Right hindlimb (tissue), 1 donor: ENCODE measurements around the gene ENDOD1.

Experiments
- DNase-seq: peaks from one replicate; pipeline ENCODE4 v3.0.0-alpha.2; 2018

Gene ENDOD1

GRCh38 chr11:95076981-95077380 lies 12.7 kb upstream of the ENDOD1 start:
- no peak for DNase-seq

DNA sequence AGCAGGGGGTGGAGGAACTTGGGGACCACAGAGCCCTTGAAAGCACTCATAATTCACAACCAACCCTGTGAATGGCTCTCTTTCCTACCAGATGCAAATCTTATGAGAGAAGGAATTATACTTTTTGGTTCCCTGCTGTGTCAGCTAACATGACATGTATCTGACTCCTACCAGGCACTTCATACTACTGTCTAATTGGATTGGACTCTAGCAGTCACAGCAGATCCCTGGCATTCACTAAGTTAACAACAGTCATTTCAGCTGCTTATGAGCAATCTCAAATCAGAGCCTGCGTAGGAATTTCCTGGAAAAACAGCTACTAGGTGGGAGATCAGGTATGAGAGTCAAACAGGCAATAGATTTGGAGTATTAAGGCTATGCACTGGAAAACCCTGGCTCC lies 11.1 kb upstream of the ENDOD1 start:
- DNase-seq, result no peak

DNA sequence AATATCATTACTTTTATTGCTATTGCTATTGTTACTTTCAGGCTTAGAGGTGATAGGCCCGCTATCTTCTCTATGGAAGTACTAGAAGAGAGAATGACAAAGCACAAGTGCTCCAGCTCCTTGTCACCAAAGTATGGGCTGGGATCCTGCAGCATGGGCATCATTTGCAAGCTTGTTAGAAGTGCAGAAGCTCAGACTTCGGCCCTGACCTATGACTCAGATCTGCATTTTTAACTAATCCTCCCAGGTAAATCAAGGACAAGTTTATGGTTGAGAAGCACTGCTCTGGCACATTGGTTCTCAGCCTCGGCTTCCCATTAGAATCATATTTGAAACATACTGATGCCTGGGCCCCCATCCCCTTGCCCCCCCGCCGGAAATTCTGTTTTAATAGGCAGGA lies 8.6 kb upstream of the ENDOD1 start:
- DNase-seq, result no peak

DNA sequence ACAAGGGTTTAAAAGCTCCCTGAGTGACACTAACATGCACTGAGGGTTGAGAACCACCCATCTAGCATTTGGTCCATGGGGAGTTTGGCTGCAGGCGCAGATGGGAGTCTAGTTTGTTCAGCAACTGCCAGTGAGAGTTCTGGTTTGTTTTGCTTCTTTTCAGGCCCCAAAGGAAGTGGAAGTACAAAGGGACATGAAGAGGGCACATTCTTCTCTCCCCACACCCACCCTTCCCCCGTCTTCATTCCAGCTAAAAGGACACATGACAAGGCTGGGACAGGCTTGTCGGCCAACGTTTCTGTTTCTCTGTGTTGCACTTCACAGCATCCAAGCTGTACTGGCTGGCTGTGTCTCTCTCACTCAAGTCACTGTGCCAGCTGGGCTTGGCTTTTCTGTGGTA lies 8.2 kb upstream of the ENDOD1 start:
- no peak for DNase-seq

DNA sequence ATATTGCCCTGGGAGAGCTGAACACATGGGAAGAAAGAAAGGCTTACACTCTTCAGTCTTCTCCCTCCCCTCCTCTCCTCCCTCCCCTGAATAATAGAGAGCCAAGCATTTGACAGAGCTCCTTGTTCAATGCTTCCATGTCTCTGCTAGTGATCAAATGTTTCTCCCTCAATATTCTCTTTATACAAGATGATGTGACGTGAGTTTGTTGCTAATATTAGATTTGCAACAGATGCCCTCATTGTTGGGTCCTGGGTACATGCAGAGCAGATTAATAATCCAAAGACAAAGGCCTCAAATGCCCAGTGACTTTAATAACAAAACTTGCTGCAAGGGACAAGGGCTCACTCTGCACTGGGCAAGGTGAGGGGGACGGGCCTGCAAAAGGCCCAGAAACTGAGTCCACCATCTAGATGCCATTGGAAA lies 7.1 kb upstream of the ENDOD1 start:
- DNase-seq, result no peak

DNA sequence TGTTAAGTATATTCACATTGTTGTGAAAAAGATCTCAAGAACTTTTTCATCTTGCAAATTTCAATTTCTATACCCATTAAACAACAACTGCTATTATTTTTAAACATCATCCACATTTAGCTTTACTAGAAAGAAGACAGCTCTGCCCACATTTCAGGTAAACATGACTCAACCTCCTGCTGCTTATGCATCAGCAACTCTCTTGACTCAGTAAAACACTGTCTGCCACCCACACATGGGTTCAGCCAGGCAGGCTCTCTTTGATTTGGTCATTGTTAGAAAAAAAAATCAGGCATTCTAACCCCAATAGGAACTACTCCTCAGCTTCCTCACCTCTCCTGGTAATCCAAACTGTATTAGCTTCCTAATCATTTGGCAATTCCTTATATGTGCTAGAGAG lies 5.1 kb upstream of the ENDOD1 start:
- no peak for DNase-seq

DNA sequence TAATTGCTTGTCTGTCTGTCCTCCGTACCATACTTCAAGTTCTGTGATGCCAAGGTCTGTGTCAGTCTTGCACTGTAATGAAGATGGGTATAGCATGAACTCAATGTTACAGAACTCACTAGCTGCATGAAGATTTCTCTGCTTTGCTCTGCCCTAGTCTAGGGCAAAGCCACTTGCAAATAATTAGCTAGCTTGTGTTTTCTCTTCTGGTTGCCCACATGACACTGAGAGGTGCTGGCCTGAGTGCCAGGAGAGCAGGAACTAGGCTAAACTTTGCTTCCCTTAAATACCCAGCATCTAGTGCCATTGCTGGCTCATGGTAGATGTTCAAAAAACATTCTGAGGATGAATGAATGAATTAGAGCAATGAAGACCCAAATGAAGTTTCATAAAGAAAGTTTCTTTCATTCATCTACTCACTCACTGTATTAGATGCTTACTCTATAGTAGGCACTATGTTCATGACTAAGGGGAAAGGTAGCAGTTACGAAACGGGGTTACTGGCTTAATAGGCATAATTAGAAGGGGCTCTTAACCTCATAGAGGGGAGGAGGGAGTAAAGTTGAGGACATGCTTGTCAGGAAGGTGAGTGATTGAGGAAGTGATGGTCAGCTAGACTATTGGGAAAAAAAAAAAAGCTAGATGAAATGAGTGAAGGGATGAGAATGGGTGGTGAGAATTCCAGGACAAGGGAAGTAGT lies 4.4 kb upstream of the ENDOD1 start:
- no peak for DNase-seq

DNA sequence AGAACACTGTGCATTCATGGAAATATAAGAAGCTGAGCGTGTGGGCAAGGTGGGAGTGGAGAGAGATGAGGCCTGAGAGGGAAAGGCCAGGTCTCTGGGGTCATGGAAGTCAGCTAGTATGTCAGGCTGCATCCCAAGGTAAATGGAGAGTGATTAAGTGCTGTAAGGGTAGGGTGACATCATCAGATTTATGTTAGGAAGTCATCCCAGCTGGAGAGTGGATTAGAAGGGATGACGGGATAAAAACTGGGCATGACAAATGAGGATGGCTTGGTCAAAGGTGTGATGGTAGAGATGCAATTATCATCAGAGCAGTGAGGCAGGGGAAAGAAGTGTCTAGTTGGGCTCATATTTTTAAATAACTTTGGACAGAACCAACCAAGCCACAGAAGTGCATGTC lies 3.5 kb upstream of the ENDOD1 start:
- no peak for DNase-seq

DNA sequence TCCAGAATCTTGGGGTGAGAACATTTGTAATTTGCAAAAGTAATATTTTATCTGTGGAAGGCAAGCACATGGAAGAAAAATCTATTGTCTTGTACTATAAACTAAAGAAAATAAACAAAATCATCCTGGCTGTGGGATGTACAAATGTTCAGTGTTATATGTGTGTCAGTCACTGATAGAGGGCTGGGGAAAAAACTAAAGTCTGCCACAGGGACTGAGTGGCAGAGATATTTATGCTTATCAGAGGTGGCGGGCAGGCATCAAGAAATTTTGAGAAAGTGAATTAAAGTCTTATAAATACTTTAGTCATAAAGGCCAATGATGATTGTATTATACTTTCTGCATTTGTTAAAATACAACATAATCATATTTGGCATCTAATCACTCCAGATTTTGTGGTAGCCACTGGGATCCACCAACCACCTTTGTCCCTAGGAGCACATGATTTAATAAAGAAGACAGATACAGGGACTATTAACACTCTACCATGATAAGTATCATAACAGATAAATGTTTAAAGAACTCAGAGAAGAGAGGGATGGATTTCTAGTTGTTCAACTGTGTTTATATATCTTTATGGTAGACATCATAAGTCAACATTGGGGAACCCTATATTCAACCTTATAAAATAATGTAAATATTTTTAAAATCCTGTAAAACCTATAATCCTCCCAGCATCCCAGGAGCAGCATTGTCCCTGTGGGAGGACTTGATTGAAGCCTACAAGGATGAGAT lies 2.6 kb upstream of the ENDOD1 start:
- no peak for DNase-seq

- DNase-seq, result no peak
Observed at GRCh38 chr11:95088946-95089619, 563 bp upstream of the ENDOD1 start.

GRCh38 chr11:95091663-95092180 lies 2.1 kb downstream of the ENDOD1 start:
- DNase-seq, result no peak

GRCh38 chr11:95092549-95093324 lies 3.1 kb downstream of the ENDOD1 start:
- no peak for DNase-seq

- DNase-seq, result no peak
Observed at GRCh38 chr11:95093548-95093947, 3.9 kb downstream of the ENDOD1 start.

DNA sequence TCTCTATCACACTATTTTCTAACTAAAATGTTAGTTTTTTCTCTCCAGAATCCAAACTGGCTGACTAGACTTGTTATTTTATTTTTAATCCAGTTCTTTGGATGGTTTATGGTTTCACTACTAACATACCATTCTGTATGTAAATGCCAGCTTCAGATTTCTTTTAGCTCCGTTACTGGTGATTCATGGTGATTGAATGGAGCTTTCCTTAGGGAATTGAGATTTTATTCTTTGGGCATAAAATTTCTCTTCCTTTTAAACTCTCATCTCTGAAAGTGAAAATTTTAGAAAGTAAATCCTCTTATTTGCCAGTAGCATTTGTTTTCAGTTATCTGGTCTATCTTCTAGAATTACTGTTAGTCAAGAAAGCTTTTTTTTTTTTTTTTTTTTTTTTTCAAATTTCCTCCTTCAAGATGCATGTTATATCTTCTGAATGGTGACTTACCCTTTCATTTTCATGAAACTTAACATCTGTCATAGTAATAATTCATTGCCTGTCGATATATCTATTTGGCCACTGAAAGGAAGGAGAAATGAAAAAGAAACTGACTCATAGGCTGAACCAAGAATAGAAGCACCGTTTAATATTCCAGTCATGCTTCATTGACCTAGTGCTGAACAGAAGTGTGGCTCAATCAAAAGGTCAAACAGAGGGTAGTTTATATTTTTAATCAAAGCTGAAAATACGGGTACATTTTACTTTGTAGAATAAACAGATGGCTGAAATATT lies 6.4 kb downstream of the ENDOD1 start:
- DNase-seq, result no peak

DNA sequence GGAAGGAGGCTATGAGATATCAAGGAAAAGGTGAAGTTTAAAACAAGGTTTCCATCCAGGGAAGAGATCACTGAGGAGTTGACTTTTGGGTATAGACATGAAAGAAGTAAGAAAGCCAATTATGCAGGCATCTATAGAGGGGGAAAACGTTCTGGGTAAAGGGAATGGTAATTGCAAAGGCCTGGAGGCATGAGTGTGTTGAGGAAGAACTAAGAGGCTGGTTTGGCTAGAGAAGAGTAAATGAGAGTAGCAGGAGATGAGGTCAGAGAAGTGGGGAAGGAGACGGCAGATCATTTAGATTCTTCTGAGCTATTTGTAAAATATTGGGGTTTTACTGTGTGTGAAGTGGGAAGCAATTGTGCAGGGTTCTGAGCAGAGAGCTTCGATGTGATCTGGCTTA lies 7.6 kb downstream of the ENDOD1 start:
- no peak for DNase-seq

- DNase-seq, result no peak
Observed at GRCh38 chr11:95098826-95099225, 9.2 kb downstream of the ENDOD1 start.

- no peak for DNase-seq
Observed at GRCh38 chr11:95100191-95100648, 10.6 kb downstream of the ENDOD1 start.

DNA sequence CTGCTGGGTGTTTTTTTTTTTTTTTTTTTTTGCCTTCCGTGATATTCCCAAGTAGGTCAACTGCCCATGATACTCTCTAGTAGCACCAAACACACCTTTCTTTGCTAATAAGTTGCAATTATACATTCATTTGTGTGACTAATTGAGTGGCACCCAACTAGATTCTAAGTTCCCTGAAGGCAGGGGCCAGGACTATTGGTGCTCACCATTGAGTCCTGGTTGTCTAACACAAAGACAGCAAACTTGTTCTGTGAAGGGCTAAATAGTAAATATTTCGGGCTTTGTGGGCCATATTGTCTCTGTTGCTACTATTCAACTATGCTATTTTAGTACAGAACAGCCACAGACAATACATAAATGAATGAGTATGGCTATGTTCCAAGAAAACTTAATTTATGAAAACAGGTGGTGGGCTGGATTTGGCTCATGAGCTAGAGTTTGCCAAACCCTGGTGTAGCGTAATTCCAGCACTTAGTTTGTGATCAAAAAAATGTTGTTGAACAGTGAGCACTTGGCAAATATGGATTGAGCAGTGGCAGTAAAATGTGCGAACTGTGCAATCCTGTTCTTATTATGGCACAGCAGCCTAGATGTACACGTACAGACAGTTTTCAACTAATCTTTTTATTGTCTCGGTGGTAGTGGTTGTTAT lies 11.3 kb downstream of the ENDOD1 start:
- DNase-seq, result peak; percentile 30

GRCh38 chr11:95101935-95102334 lies 12.3 kb downstream of the ENDOD1 start:
- DNase-seq, result no peak

GRCh38 chr11:95102733-95103132 lies 13.1 kb downstream of the ENDOD1 start:
- no peak for DNase-seq

- no peak for DNase-seq
Observed at GRCh38 chr11:95103701-95104100, 14.1 kb downstream of the ENDOD1 start.
